Measurements from ENCODE around the gene VSIR. TPM values are rescaled to one million over a fixed set of nuclear protein-coding genes. Genes with fewer than 3 reads are reported as not detected.

Gene VSIR
- total RNA-seq, 1 donor from 2014 or later, result 2.9 TPM

DNA sequence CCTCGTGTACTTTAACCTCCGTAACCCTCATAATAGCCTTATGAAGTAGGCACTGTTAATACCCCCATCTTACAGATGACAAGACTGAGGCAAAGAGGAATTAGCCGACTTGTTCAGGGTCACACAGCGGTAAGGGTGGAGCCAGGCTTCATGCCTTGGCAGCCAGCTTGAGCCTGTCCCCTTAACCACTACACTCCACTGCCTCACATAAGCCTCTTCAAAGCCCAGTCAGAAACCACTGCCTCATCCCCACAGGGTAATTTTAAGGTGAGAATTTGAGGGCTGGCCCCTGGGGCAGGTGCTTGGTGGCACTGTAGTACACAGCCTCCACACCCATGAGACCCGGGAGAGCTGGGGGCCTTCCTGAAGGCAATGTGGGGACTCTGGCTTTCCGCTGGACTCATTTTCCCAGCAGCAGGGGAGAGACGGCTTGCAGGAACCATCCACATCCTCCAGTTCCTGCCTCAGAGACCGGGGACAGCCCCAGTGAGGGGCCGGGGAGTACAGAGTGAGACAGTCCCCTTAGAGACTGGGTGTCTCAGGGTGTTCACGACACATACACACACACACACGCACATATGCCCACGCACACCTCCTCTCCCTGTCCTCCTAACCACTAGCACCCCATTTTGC is 46.1 kb downstream of the VSIR start:
- H3K27ac ChIP-seq (ENCODE audit: low read depth, low read length), result no peak overlapping the region

DNA sequence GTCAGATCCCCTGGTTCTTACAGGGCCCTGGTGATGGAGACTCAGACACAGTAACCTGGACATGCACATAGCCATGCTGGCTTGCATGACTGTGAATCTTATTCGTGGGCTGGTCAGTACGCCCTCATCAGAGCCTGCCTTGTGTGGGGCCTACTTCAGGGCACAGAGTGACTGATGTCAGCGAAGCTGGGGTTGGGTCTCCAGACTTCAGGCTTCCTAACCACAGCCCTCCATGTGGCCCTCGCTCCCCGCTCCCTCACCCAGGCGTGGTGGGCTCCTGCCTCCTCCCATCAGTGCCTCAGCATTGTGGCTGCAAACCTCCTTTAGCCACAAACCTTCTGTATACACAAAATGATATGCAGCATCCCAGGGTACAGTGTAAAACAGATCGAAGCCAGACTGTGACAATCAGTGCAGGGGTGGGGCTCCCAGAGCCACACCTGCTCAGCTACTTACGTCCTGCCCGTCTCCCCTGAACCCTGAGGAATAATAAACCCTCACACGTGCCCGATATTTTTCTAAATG is 46.7 kb downstream of the VSIR start:
- H3K27me3 ChIP-seq (ENCODE audit: insufficient read depth, low read length), result peaks cover 8% of the 10 kb centered on the region
- H3K9me3 ChIP-seq (ENCODE audit: insufficient read depth, low read depth, low read length), result no peaks in the 10 kb centered on the region
- H3K4me3 Mint-ChIP-seq (ENCODE audit: unreplicated experiment), result no peak overlapping the region
- no peak for TF ChIP-seq EZH2 (IDR thresholded peaks at IDR 0.05; ENCODE audit: insufficient read depth, low read length)
- TF ChIP-seq, protein P1, sequence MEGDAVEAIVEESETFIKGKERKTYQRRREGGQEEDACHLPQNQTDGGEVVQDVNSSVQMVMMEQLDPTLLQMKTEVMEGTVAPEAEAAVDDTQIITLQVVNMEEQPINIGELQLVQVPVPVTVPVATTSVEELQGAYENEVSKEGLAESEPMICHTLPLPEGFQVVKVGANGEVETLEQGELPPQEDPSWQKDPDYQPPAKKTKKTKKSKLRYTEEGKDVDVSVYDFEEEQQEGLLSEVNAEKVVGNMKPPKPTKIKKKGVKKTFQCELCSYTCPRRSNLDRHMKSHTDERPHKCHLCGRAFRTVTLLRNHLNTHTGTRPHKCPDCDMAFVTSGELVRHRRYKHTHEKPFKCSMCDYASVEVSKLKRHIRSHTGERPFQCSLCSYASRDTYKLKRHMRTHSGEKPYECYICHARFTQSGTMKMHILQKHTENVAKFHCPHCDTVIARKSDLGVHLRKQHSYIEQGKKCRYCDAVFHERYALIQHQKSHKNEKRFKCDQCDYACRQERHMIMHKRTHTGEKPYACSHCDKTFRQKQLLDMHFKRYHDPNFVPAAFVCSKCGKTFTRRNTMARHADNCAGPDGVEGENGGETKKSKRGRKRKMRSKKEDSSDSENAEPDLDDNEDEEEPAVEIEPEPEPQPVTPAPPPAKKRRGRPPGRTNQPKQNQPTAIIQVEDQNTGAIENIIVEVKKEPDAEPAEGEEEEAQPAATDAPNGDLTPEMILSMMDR (IDR thresholded peaks at IDR 0.05; ENCODE audit: insufficient read depth, low read depth, low read length), result no peak
- FAIRE-seq, result no peak
- H3K27ac ChIP-seq (ENCODE audit: low read depth, low read length), result no peak overlapping the region
- H3K79me2 ChIP-seq (ENCODE audit: insufficient read depth, low read length), result no peaks in the 10 kb centered on the region
- no peaks in the 10 kb centered on the region for H3K36me3 ChIP-seq (ENCODE audit: insufficient read depth, low read length)
- no peak for DNase-seq (ENCODE audit: low read depth)
- H2AFZ ChIP-seq (ENCODE audit: low read depth, low read length), result no peak overlapping the region
- H3K4me2 ChIP-seq (ENCODE audit: low read length), result no peak overlapping the region
- H3K9me3 Mint-ChIP-seq (ENCODE audit: unreplicated experiment), result peaks cover 3% of the 10 kb centered on the region
- peaks cover 14% of the 10 kb centered on the region for H3K4me1 Mint-ChIP-seq (ENCODE audit: low read depth, unreplicated experiment)
- no peaks in the 10 kb centered on the region for H3K36me3 Mint-ChIP-seq (ENCODE audit: low read depth, unreplicated experiment)
- no peak overlapping the region for H3K9ac ChIP-seq (ENCODE audit: low read length)
- peaks cover 7% of the 10 kb centered on the region for H3K4me1 ChIP-seq (ENCODE audit: insufficient read depth, low read length)
- no peak overlapping the region for H3K4me3 ChIP-seq (ENCODE audit: insufficient read depth, low read depth, low read length)
- H3K27ac Mint-ChIP-seq (ENCODE audit: unreplicated experiment), result peak overlapping the region; percentile 26
- H4K20me1 ChIP-seq (ENCODE audit: insufficient read depth, low read length), result no peaks in the 10 kb centered on the region
- H3K27me3 Mint-ChIP-seq (ENCODE audit: low read depth, unreplicated experiment), result peaks cover 33% of the 10 kb centered on the region

More for the DNA sequence above, 46.1 kb downstream of the VSIR start:
- H4K20me1 ChIP-seq (ENCODE audit: insufficient read depth, low read length), result no peaks in the 10 kb centered on the region
- peaks cover 7% of the 10 kb centered on the region for H3K4me1 ChIP-seq (ENCODE audit: insufficient read depth, low read length)
- peaks cover 14% of the 10 kb centered on the region for H3K4me1 Mint-ChIP-seq (ENCODE audit: low read depth, unreplicated experiment)
- peaks cover 31% of the 10 kb centered on the region for H3K27me3 Mint-ChIP-seq (ENCODE audit: low read depth, unreplicated experiment)
- H3K9ac ChIP-seq (ENCODE audit: low read length), result no peak overlapping the region
- no peak overlapping the region for H3K27ac Mint-ChIP-seq (ENCODE audit: unreplicated experiment)
- no peaks in the 10 kb centered on the region for H3K36me3 Mint-ChIP-seq (ENCODE audit: low read depth, unreplicated experiment)
- FAIRE-seq, result no peak
- H3K4me3 Mint-ChIP-seq (ENCODE audit: unreplicated experiment), result no peak overlapping the region
- H3K9me3 ChIP-seq (ENCODE audit: insufficient read depth, low read depth, low read length), result no peaks in the 10 kb centered on the region
- H3K4me3 ChIP-seq (ENCODE audit: insufficient read depth, low read depth, low read length), result no peak overlapping the region
- H3K36me3 ChIP-seq (ENCODE audit: insufficient read depth, low read length), result no peaks in the 10 kb centered on the region
- H3K27me3 ChIP-seq (ENCODE audit: insufficient read depth, low read length), result peaks cover 6% of the 10 kb centered on the region
- no peak overlapping the region for H2AFZ ChIP-seq (ENCODE audit: low read depth, low read length)
- no peak for DNase-seq (ENCODE audit: low read depth)
- no peaks in the 10 kb centered on the region for H3K9me3 Mint-ChIP-seq (ENCODE audit: unreplicated experiment)
- TF ChIP-seq, protein P1 (IDR thresholded peaks at IDR 0.05; ENCODE audit: insufficient read depth, low read depth, low read length), result no peak
- H3K79me2 ChIP-seq (ENCODE audit: insufficient read depth, low read length), result no peaks in the 10 kb centered on the region
- no peak overlapping the region for H3K4me2 ChIP-seq (ENCODE audit: low read length)

DNA sequence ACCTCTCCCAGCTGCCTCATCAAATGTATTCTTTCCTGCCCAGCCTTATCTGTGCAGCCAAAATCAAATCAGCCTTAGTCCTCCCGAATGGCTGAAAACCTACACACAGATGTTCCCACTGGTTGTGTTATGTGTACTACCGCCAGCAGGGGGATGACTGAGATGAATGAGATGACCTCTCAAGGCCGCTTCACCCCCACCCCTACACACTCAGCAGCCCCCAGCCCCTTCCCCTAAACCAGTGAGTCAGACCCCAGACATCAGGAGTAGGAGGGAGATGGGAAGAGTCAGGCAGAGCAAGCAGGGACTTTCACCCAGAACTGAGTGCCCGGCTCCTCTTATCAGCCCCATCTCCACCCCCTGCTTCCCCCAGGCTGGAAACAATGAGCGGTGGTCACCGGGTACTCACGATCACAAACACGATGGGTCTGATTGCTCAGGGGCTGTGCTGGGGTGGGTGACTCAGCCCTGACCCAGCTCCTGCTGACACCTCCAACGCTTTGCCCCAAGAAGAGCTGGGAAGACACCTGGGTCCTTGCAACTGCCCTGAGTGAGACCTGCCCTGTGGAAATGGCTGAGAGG is 47.2 kb downstream of the VSIR start:
- no peaks in the 10 kb centered on the region for H4K20me1 ChIP-seq (ENCODE audit: insufficient read depth, low read length)
- Mint-ChIP-seq H3K36me3 (ENCODE audit: low read depth, unreplicated experiment) (no peaks in the 10 kb centered on the region), H3K9me3 (ENCODE audit: unreplicated experiment) (peaks cover 4% of the 10 kb centered on the region), H3K4me1 (ENCODE audit: low read depth, unreplicated experiment) (peaks cover 14% of the 10 kb centered on the region), H3K27ac (ENCODE audit: unreplicated experiment) (no peak overlapping the region), H3K4me3 (ENCODE audit: unreplicated experiment) (no peak overlapping the region), H3K27me3 (ENCODE audit: low read depth, unreplicated experiment) (peaks cover 32% of the 10 kb centered on the region)
- H3K4me2 ChIP-seq (ENCODE audit: low read length), result peak overlapping the region; percentile 37
- H3K27me3 ChIP-seq (ENCODE audit: insufficient read depth, low read length), result peaks cover 6% of the 10 kb centered on the region
- peaks cover 7% of the 10 kb centered on the region for H3K4me1 ChIP-seq (ENCODE audit: insufficient read depth, low read length)
- peak; percentile 56 for DNase-seq (ENCODE audit: low read depth)
- FAIRE-seq, result no peak
- H3K36me3 ChIP-seq (ENCODE audit: insufficient read depth, low read length), result no peaks in the 10 kb centered on the region
- no peak overlapping the region for H3K27ac ChIP-seq (ENCODE audit: low read depth, low read length)
- no peaks in the 10 kb centered on the region for H3K79me2 ChIP-seq (ENCODE audit: insufficient read depth, low read length)
- H3K9me3 ChIP-seq (ENCODE audit: insufficient read depth, low read depth, low read length), result no peaks in the 10 kb centered on the region
- TF ChIP-seq, protein P1 (IDR thresholded peaks at IDR 0.05; ENCODE audit: insufficient read depth, low read depth, low read length), result peak; percentile 33
- no peak for TF ChIP-seq EZH2 (IDR thresholded peaks at IDR 0.05; ENCODE audit: insufficient read depth, low read length)
- no peak overlapping the region for H2AFZ ChIP-seq (ENCODE audit: low read depth, low read length)
- H3K9ac ChIP-seq (ENCODE audit: low read length), result no peak overlapping the region
- no peak overlapping the region for H3K4me3 ChIP-seq (ENCODE audit: insufficient read depth, low read depth, low read length)

All from astrocyte (in vitro differentiated cells and primary cell).